Caco-2 (cell line): ENCODE data around the gene SPATA19. TPM values are rescaled to one million over a fixed set of nuclear protein-coding genes. Genes with fewer than 3 reads are reported as not detected.

Experiments
- BruUV-seq: library from RNA; stranded (reverse); fragments of 400-500 nt; replicated peaks from 2 replicates; lab custom pipeline; 2021; lab: Mats Ljungman, UMichigan
- CTCF ChIA-PET: fragments of 300-600 bp; sonication (Branson Sonifier 250); formaldehyde crosslinking; loops from one replicate; lab custom pipeline; 2022; ENCODE audit warnings: antibody characterized with exemption; lab: Charles Lee
- POLR2A ChIA-PET: fragments of 300-600 bp; sonication (Branson Sonifier 250); formaldehyde crosslinking; loops from one replicate; lab custom pipeline; 2022; ENCODE audit warnings: antibody characterized with exemption; lab: Charles Lee
- DNase-seq, 2 experiments: peaks; one replicate each; pipeline versions ENCODE4 v3.0.0 to v3.0.0-alpha.2; 2020 to 2022
- H3K27me3 ChIP-seq: replicated peaks from 2 replicates; pipeline ENCODE4 v1.6.0; 2011; ENCODE audit warnings: low read length; ENCODE audit not compliant: control insufficient read depth, insufficient read depth
- H3K36me3 ChIP-seq: 2 replicates; pipeline ENCODE4 v1.5.1; 2011; ENCODE audit warnings: low read length; ENCODE audit not compliant: control insufficient read depth, insufficient read depth
- H3K4me1 ChIP-seq: fragments of 250-450 bp; sonication (Bioruptor Pico); 2 replicates; pipeline ENCODE4 v1.5.1; 2020; ENCODE audit warnings: mild to moderate bottlenecking
- H3K4me3 ChIP-seq: 2 replicates; pipeline ENCODE4 v1.5.1; 2011; ENCODE audit warnings: low read depth, mild to moderate bottlenecking, control low read depth, low read length
- H3K9me3 ChIP-seq: fragments of 250-450 bp; sonication (Bioruptor Pico); 2 replicates; pipeline ENCODE4 v1.5.1; 2020; ENCODE audit warnings: mild to moderate bottlenecking, moderate library complexity
- H3K27ac Mint-ChIP-seq: one replicate; pipeline ENCODE4 v1.8.0; 2022; ENCODE audit warnings: mixed read lengths; ENCODE audit not compliant: unreplicated experiment
- H3K27me3 Mint-ChIP-seq: one replicate; pipeline ENCODE4 v1.8.0; 2022; ENCODE audit warnings: mixed read lengths; ENCODE audit not compliant: insufficient read depth, unreplicated experiment
- H3K36me3 Mint-ChIP-seq: one replicate; pipeline ENCODE4 v1.8.0; 2022; ENCODE audit warnings: mild to moderate bottlenecking, mixed read lengths; ENCODE audit not compliant: insufficient read depth, unreplicated experiment
- H3K4me1 Mint-ChIP-seq: one replicate; pipeline ENCODE4 v1.8.0; 2022; ENCODE audit warnings: low read depth, mixed read lengths; ENCODE audit not compliant: unreplicated experiment
- H3K4me3 Mint-ChIP-seq: one replicate; pipeline ENCODE4 v1.8.0; 2022; ENCODE audit warnings: mild to moderate bottlenecking, moderate library complexity, mixed read lengths; ENCODE audit not compliant: unreplicated experiment
- H3K9me3 Mint-ChIP-seq: one replicate; pipeline ENCODE4 v1.8.0; 2022; ENCODE audit warnings: mixed read lengths; ENCODE audit not compliant: unreplicated experiment
- CTCF ChIP-seq, 2 experiments: fragments of 200-600 bp in 1 of 2; IDR thresholded peaks; 1 replicate in 1 of 2; 2 replicates in 1 of 2; pipeline versions ENCODE4 v1.5.1 to v1.8.0; 2011 to 2022; ENCODE audit warnings: antibody characterized with exemption in 1 of 2, control low read depth in 1 of 2, inconsistent platforms in 1 of 2, low read depth in 1 of 2, low read length in 1 of 2, mild to moderate bottlenecking in 1 of 2, moderate library complexity in 1 of 2; ENCODE audit not compliant: insufficient read depth in 1 of 2, severe bottlenecking in 1 of 2, unreplicated experiment in 1 of 2
- intact Hi-C: fragments of 100-400 bp; cut with micrococcal nuclease; formaldehyde crosslinking; loops from one replicate; pipeline ENCODE4 v1.10.0; 2022; ENCODE audit not compliant: unreplicated experiment
- total RNA-seq: library from RNA; stranded (reverse); gene quantifications from 2 replicates; pipeline ENCODE4 v1.2.3, GENCODE V29; 2022

Gene SPATA19
- total RNA-seq, 1 experiment from 2014 or later = not detected

GRCh38 chr11:133823614-133824013 lies 21.7 kb downstream of the SPATA19 start:
- Histone ChIP-seq H3K9me3 (no peaks in the 10 kb centered on the region), H3K4me3 (no peak overlapping the region), H3K36me3 (no peaks in the 10 kb centered on the region), H3K4me1 (no peaks in the 10 kb centered on the region), H3K27me3 (no peaks in the 10 kb centered on the region)
- Mint-ChIP-seq H3K4me3 (no peak overlapping the region), H3K27me3 (peaks cover 22% of the 10 kb centered on the region), H3K9me3 (peaks cover 5% of the 10 kb centered on the region), H3K36me3 (no peaks in the 10 kb centered on the region), H3K27ac (no peak overlapping the region), H3K4me1 (no peaks in the 10 kb centered on the region)
- intact Hi-C loops = loop anchor here (5.0 kb wide), 1 partner anchor 321 kb away; no protein-coding TSS in a partner anchor
- POLR2A ChIA-PET = no interaction called here
- no TSS peak for BruUV-seq
- no peak for TF ChIP-seq CTCF (IDR thresholded peaks at IDR 0.05; ENCODE audit: insufficient read depth in 1 of 2, low read depth in 1 of 2, low read length in 1 of 2, severe bottlenecking in 1 of 2, unreplicated experiment in 1 of 2)
- CTCF ChIA-PET = no interaction called here
- no peak for DNase-seq

- Mint-ChIP-seq H3K27me3 (peaks cover 18% of the 10 kb centered on the region), H3K4me3 (no peak overlapping the region), H3K27ac (no peak overlapping the region), H3K36me3 (no peaks in the 10 kb centered on the region), H3K9me3 (peaks cover 1% of the 10 kb centered on the region), H3K4me1 (no peaks in the 10 kb centered on the region)
- Histone ChIP-seq H3K4me1 (no peaks in the 10 kb centered on the region), H3K9me3 (no peaks in the 10 kb centered on the region), H3K4me3 (no peak overlapping the region), H3K27me3 (no peaks in the 10 kb centered on the region), H3K36me3 (no peaks in the 10 kb centered on the region)
- BruUV-seq = no TSS peak
- ChIA-PET CTCF (no interaction called here), POLR2A (no interaction called here)
- DNase-seq = no peak
- no peak for TF ChIP-seq CTCF (IDR thresholded peaks at IDR 0.05; ENCODE audit: insufficient read depth in 1 of 2, low read depth in 1 of 2, low read length in 1 of 2, severe bottlenecking in 1 of 2, unreplicated experiment in 1 of 2)
- intact Hi-C loops = loop anchor here (5.0 kb wide), 1 partner anchor 321 kb away; no protein-coding TSS in a partner anchor
Observed at GRCh38 chr11:133823211-133823610, 22.1 kb downstream of the SPATA19 start.

- H3K36me3 ChIP-seq = no peaks in the 10 kb centered on the region
- Mint-ChIP-seq H3K36me3 (no peaks in the 10 kb centered on the region), H3K9me3 (no peaks in the 10 kb centered on the region), H3K4me3 (no peak overlapping the region), H3K4me1 (no peaks in the 10 kb centered on the region), H3K27ac (no peak overlapping the region), H3K27me3 (peaks cover 17% of the 10 kb centered on the region)
- no peaks in the 10 kb centered on the region for H3K27me3 ChIP-seq
- BruUV-seq = no TSS peak
- intact Hi-C loops = loop anchor here (5.0 kb wide), 1 partner anchor 319 kb away; no protein-coding TSS in a partner anchor
- ChIA-PET POLR2A (no interaction called here), CTCF (interaction anchor here (0.6 to 1.2 kb wide), 8 partner anchors 9 to 743 kb away, joined by 3 to 11 read pairs (median 4); no protein-coding TSS in a partner anchor)
- TF ChIP-seq CTCF (IDR thresholded peaks at IDR 0.05; ENCODE audit: insufficient read depth in 1 of 2, low read depth in 1 of 2, low read length in 1 of 2, severe bottlenecking in 1 of 2, unreplicated experiment in 1 of 2) = peak; percentile 72 to 80
- H3K4me3 ChIP-seq = no peak overlapping the region
- H3K4me1 ChIP-seq = no peaks in the 10 kb centered on the region
- no peaks in the 10 kb centered on the region for H3K9me3 ChIP-seq
- DNase-seq = peak; percentile 63 to 72
Observed at GRCh38 chr11:133821776-133822175, 23.5 kb downstream of the SPATA19 start.
